Measurements from ENCODE around the gene CCDC183. TPM values are rescaled to one million over a fixed set of nuclear protein-coding genes. Genes with fewer than 3 reads are reported as not detected.

CCDC183 gene
- total and polyA plus RNA-seq, 2 of the 4 experiments (the other 2 are of a cell fraction): under 0.01 to 0.29 TPM

DNA sequence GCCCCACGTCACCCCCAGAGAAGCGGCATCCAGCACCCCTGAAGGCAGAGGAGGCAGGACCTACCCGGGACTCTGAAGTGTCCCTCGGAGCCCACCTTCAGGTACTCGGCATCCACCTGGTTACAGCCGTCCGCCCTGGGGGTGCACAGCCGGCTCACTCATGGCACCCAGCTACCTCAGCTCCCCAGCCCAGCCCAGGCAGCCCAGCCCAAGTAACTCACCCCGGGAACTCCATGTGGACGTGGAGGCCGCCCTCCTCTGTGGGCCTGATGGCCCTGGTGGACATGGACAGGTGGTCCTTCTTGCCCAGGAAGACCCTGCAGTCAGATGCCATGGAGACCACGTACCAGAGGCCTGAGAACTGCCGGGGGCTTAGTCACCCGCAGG lies 32.5 kb upstream of the CCDC183 start:
- Histone ChIP-seq H4K5ac (ENCODE audit: low read depth, low read length) (no peak overlapping the region), H3K9ac (ENCODE audit: low read depth, low read length) (no peak overlapping the region), H3K4me2 (ENCODE audit: low read depth, low read length) (no peak overlapping the region), H4K20me1 (ENCODE audit: insufficient read depth, low read length) (no peaks in the 10 kb centered on the region), H4K91ac (ENCODE audit: insufficient read depth, low read depth, low read length) (no peak overlapping the region), H2BK5ac (ENCODE audit: low read depth, low read length, poor library complexity, severe bottlenecking) (no peak overlapping the region), H3K27me3 (ENCODE audit: control insufficient read depth, insufficient read depth, low read length) (peaks cover 7% of the 10 kb centered on the region), H3K27ac (ENCODE audit: insufficient read depth, low read length) (no peak overlapping the region), H3K79me1 (ENCODE audit: low read depth in 1 of 2, low read length in 2 of 2) (no peaks in the 10 kb centered on the region), H3K9me3 (ENCODE audit: control insufficient read depth, insufficient read depth, low read length) (no peaks in the 10 kb centered on the region), H2AFZ (replicated peaks; ENCODE audit: low read length, poor library complexity) (no peak overlapping the region), H2BK120ac (ENCODE audit: low read depth, low read length) (no peak overlapping the region), H4K8ac (ENCODE audit: low read depth in 2 of 2, low read length in 2 of 2) (no peak overlapping the region), H3K4ac (ENCODE audit: low read depth, low read length) (no peak overlapping the region), H3K14ac (replicated peaks; ENCODE audit: low read depth, low read length) (no peak overlapping the region), H3K18ac (ENCODE audit: low read depth, low read length) (no peak overlapping the region), H3K23ac (ENCODE audit: low read depth, low read length) (no peak overlapping the region), H3K36me3 (ENCODE audit: control insufficient read depth, insufficient read depth, low read length) (no peaks in the 10 kb centered on the region), H2BK20ac (ENCODE audit: low read depth, low read length) (no peak overlapping the region), H2BK15ac (ENCODE audit: low read depth, low read length) (no peak overlapping the region), H3K9me1 (ENCODE audit: insufficient read depth, low read length) (no peaks in the 10 kb centered on the region), H3K56ac (ENCODE audit: extremely low read depth, insufficient read depth, low read length) (no peak overlapping the region), H2AK5ac (ENCODE audit: low read depth, low read length) (no peak overlapping the region), H3K4me1 (ENCODE audit: control insufficient read depth, insufficient read depth, low read length) (no peaks in the 10 kb centered on the region), H3K4me3 (ENCODE audit: insufficient read depth, low read depth, low read length) (no peak overlapping the region), H2AK9ac (replicated peaks; ENCODE audit: low read depth, low read length, poor library complexity) (no peak overlapping the region)
- ATAC-seq (ENCODE audit: low read depth): no peak
- 73% methylated on average over 8 of the region's 14 CpGs; no CpG with 5 or more reads in 1 of the 2 experiments for WGBS, 2 experiments (ENCODE audit: extremely low coverage in 2 of 2, insufficient read length in 1 of 2)
- TF ChIP-seq MXI1 (IDR thresholded peaks at IDR 0.05; ENCODE audit: borderline replicate concordance, low read depth, low read length) (no peak), FOS (IDR thresholded peaks at IDR 0.05; ENCODE audit: low read depth, low read length) (no peak), NFE2L2 (IDR thresholded peaks at IDR 0.05; ENCODE audit: low read depth, low read length) (no peak), RAD21 (IDR thresholded peaks at IDR 0.05; ENCODE audit: low read length) (no peak)
- no TSS peak for BruUV-seq (replicated peaks)
- ChIA-PET POLR2A (ENCODE audit: unreplicated experiment) (no interaction called here), CTCF (no interaction called here)
- dilution Hi-C loops (cut with HindIII; ENCODE audit: low sequenced_read_pairs, unreplicated experiment) (no loop called here), intact Hi-C loops (cut with micrococcal nuclease) (no loop called here), in situ Hi-C loops (cut with MboI; ENCODE audit: low sequenced_read_pairs) (no loop called here)
- no peak for DNase-seq
